Smooth muscle cell (in vitro differentiated cells): ENCODE results near the gene ID3. TPM values are rescaled to one million over a fixed set of nuclear protein-coding genes. Genes with fewer than 3 reads are reported as not detected.

Experiments used
- DNase-seq: peaks from one replicate; lab custom pipeline; 2025; ENCODE audit not compliant: unreplicated experiment; lab: John Stamatoyannopoulos, UW
- H2AFZ ChIP-seq: fragments of 200-600 bp; sonication (generic); 2 replicates; pipeline ENCODE4 v1.6.0; 2016; ENCODE audit warnings: antibody characterized with exemption, low read depth, mild to moderate bottlenecking
- H3F3A ChIP-seq: fragments of 200-600 bp; sonication (generic); 2 replicates; pipeline ENCODE4 v1.6.0; 2017; ENCODE audit warnings: antibody characterized with exemption, low read depth
- H3K27ac ChIP-seq: fragments of 200-600 bp; sonication (generic); 2 replicates; pipeline ENCODE4 v1.5.1; 2016; ENCODE audit warnings: low read depth, mild to moderate bottlenecking
- H3K27me3 ChIP-seq: fragments of 200-600 bp; sonication (generic); 2 replicates; pipeline ENCODE4 v1.6.1; 2016; ENCODE audit warnings: low read depth, mild to moderate bottlenecking
- H3K36me3 ChIP-seq: fragments of 200-600 bp; sonication (generic); 2 replicates; pipeline ENCODE4 v1.5.1; 2016; ENCODE audit warnings: low read depth
- H3K4me1 ChIP-seq: fragments of 200-600 bp; sonication (generic); 2 replicates; pipeline ENCODE4 v1.5.1; 2016; ENCODE audit warnings: low read depth
- H3K4me2 ChIP-seq: fragments of 200-600 bp; sonication (generic); 2 replicates; pipeline ENCODE4 v1.6.0; 2016; ENCODE audit warnings: mild to moderate bottlenecking
- H3K4me3 ChIP-seq: fragments of 200-600 bp; sonication (generic); 2 replicates; pipeline ENCODE4 v1.5.1; 2016; ENCODE audit warnings: mild to moderate bottlenecking
- H3K79me2 ChIP-seq: fragments of 200-600 bp; sonication (generic); 2 replicates; pipeline ENCODE4 v1.6.0; 2016; ENCODE audit warnings: low read depth, mild to moderate bottlenecking
- H3K9ac ChIP-seq: fragments of 200-600 bp; sonication (generic); 2 replicates; pipeline ENCODE4 v1.6.0; 2016; ENCODE audit warnings: low read depth
- H3K9me3 ChIP-seq: fragments of 200-600 bp; sonication (generic); replicated peaks from 2 replicates; pipeline ENCODE4 v1.5.1; 2016; ENCODE audit warnings: low read depth
- H4K20me1 ChIP-seq: fragments of 200-600 bp; sonication (generic); 2 replicates; pipeline ENCODE4 v1.6.0; 2016; ENCODE audit warnings: low read depth
- CTCF ChIP-seq: fragments of 200-600 bp; sonication (generic); IDR thresholded peaks from 2 replicates; pipeline ENCODE4 v1.5.1; 2017; ENCODE audit warnings: borderline replicate concordance, mild to moderate bottlenecking, antibody characterized with exemption; ENCODE audit not compliant: insufficient read depth, poor library complexity, severe bottlenecking
- WGBS: methylation state at CpG from one replicate; pipeline ENCODE4 v1.1.7; 2016; ENCODE audit warnings: low lambda C conversion rate; 5-methylcytosine and 5-hydroxymethylcytosine counted together
- polyA plus RNA-seq: library from polyadenylated mRNA; unstranded; fragments of >200 nt; fragmentation: Nextera tagmentation; extraction: Ambion mirVana; gene quantifications from 2 replicates; pipeline ENCODE4 v1.2.1, GENCODE V29; 2016
- total RNA-seq: library from RNA; depleted of rRNA; stranded (reverse); fragments of >200 nt; gene quantifications from 2 replicates; pipeline ENCODE4 v1.2.3, GENCODE V29; 2014

ID3 gene
- total and polyA plus RNA-seq, 2 experiments from 2014 or later: 752 to 929 TPM

GRCh38 chr1:23517581-23517980, 41.7 kb downstream of the ID3 start:
- Histone ChIP-seq H3K79me2 (no peaks in the 10 kb centered on the region), H3K4me1 (no peaks in the 10 kb centered on the region), H3K4me2 (no peak overlapping the region), H3K9ac (no peak overlapping the region), H2AFZ (no peak overlapping the region), H3K27ac (no peak overlapping the region), H4K20me1 (no peaks in the 10 kb centered on the region), H3K4me3 (no peak overlapping the region), H3K9me3 (no peaks in the 10 kb centered on the region), H3K27me3 (no peaks in the 10 kb centered on the region), H3F3A (no peaks in the 10 kb centered on the region), H3K36me3 (no peaks in the 10 kb centered on the region)
- WGBS: 93% methylated on average over 9 of the region's 9 CpGs
- no peak for DNase-seq
- no peak for TF ChIP-seq CTCF

- 95% methylated on average over 4 of the region's 4 CpGs for WGBS
- no peak for TF ChIP-seq CTCF
- no peak for DNase-seq
- H3K4me2 ChIP-seq: no peak overlapping the region
- H3K9ac ChIP-seq: no peak overlapping the region
- no peaks in the 10 kb centered on the region for H3K36me3 ChIP-seq
- no peaks in the 10 kb centered on the region for H4K20me1 ChIP-seq
- H3K79me2 ChIP-seq: no peaks in the 10 kb centered on the region
- H3K27ac ChIP-seq: no peak overlapping the region
- H2AFZ ChIP-seq: no peak overlapping the region
- H3K4me3 ChIP-seq: no peak overlapping the region
- no peaks in the 10 kb centered on the region for H3F3A ChIP-seq
- H3K9me3 ChIP-seq: no peaks in the 10 kb centered on the region
- no peaks in the 10 kb centered on the region for H3K4me1 ChIP-seq
- no peaks in the 10 kb centered on the region for H3K27me3 ChIP-seq
Observed at GRCh38 chr1:23515905-23516304, 43.4 kb downstream of the ID3 start.

GRCh38 chr1:23514111-23514679, 45.1 kb downstream of the ID3 start:
- Histone ChIP-seq H3K9ac (no peak overlapping the region), H2AFZ (no peak overlapping the region), H3K27ac (no peak overlapping the region), H3K36me3 (no peaks in the 10 kb centered on the region), H3K4me2 (no peak overlapping the region), H3K9me3 (no peaks in the 10 kb centered on the region), H3K4me3 (no peak overlapping the region), H3K27me3 (no peaks in the 10 kb centered on the region), H3K4me1 (no peaks in the 10 kb centered on the region), H3F3A (no peaks in the 10 kb centered on the region), H4K20me1 (no peaks in the 10 kb centered on the region), H3K79me2 (no peaks in the 10 kb centered on the region)
- no peak for DNase-seq
- 91% methylated on average over 3 of the region's 3 CpGs for WGBS
- no peak for TF ChIP-seq CTCF

GRCh38 chr1:23509896-23510295, 49.4 kb downstream of the ID3 start:
- Histone ChIP-seq H3K9ac (no peak overlapping the region), H3K27me3 (no peaks in the 10 kb centered on the region), H3K27ac (no peak overlapping the region), H3K4me2 (no peak overlapping the region), H3K4me3 (no peak overlapping the region), H2AFZ (no peak overlapping the region), H3K4me1 (no peaks in the 10 kb centered on the region), H3K9me3 (no peaks in the 10 kb centered on the region), H3K79me2 (no peaks in the 10 kb centered on the region), H4K20me1 (no peaks in the 10 kb centered on the region), H3F3A (no peaks in the 10 kb centered on the region), H3K36me3 (no peaks in the 10 kb centered on the region)
- 96% methylated on average over 14 of the region's 15 CpGs for WGBS
- DNase-seq: no peak
- no peak for TF ChIP-seq CTCF
